ENCODE results near the gene MCMBP.
A peak's percentile ranks its signal among the peaks of the same experiment; 100 is the strongest.
"Not testable (repeated sequence)": the region's sequence is repeated elsewhere in the genome, so short reads cannot be mapped to it uniquely, and the experiment has no call there.

The MCMBP gene

GRCh38 chr10:119872860-119873681, 428 bp upstream of the MCMBP start:
- DNase-seq = peak; percentile 64

GRCh38 chr10:119871881-119872609, 598 bp downstream of the MCMBP start:
- peak; percentile 13 for DNase-seq

GRCh38 chr10:119869398-119869797, 3.2 kb downstream of the MCMBP start:
- DNase-seq = not testable (repeated sequence)

GRCh38 chr10:119867317-119867716, 5.3 kb downstream of the MCMBP start:
- no peak for DNase-seq

GRCh38 chr10:119865699-119866240, 6.9 kb downstream of the MCMBP start:
- DNase-seq = no peak

- no peak for DNase-seq
Measured at GRCh38 chr10:119863951-119864565, 8.6 kb downstream of the MCMBP start.

- DNase-seq = no peak
Measured at GRCh38 chr10:119862524-119862923, 10.1 kb downstream of the MCMBP start.

- no peak for DNase-seq
Measured at GRCh38 chr10:119860866-119861607, 11.6 kb downstream of the MCMBP start.

GRCh38 chr10:119859420-119860258, 13.0 kb downstream of the MCMBP start:
- DNase-seq = no peak

GRCh38 chr10:119858063-119858462, 14.6 kb downstream of the MCMBP start:
- DNase-seq = no peak

- no peak for DNase-seq
Measured at GRCh38 chr10:119853574-119853973, 19.1 kb downstream of the MCMBP start.

GRCh38 chr10:119852822-119853221, 19.8 kb downstream of the MCMBP start:
- no peak for DNase-seq

GRCh38 chr10:119852277-119852676, 20.4 kb downstream of the MCMBP start:
- DNase-seq = no peak

GRCh38 chr10:119849944-119850343, 22.7 kb downstream of the MCMBP start:
- DNase-seq = no peak

GRCh38 chr10:119849031-119849789, 23.4 kb downstream of the MCMBP start:
- no peak for DNase-seq

GRCh38 chr10:119845656-119846055, 27.0 kb downstream of the MCMBP start:
- DNase-seq = no peak

GRCh38 chr10:119834188-119834587, 38.5 kb downstream of the MCMBP start:
- DNase-seq = no peak

GRCh38 chr10:119832951-119833350, 39.7 kb downstream of the MCMBP start:
- DNase-seq = no peak

- DNase-seq = no peak
Measured at GRCh38 chr10:119831656-119832055, 41.0 kb downstream of the MCMBP start.

GRCh38 chr10:119830851-119831250, 41.8 kb downstream of the MCMBP start:
- DNase-seq = no peak

- no peak for DNase-seq
Measured at GRCh38 chr10:119829429-119829828, 43.2 kb downstream of the MCMBP start.
